GM21423 (cell line): ENCODE data around the gene SCNN1B.

Experiments
- ATAC-seq: cut with Tn5 transposase; IDR thresholded peaks from one replicate; pipeline ENCODE4 v1.9.1; 2021; ENCODE audit warnings: mild to moderate bottlenecking, moderate library complexity; ENCODE audit not compliant: unreplicated experiment

The SCNN1B gene

DNA sequence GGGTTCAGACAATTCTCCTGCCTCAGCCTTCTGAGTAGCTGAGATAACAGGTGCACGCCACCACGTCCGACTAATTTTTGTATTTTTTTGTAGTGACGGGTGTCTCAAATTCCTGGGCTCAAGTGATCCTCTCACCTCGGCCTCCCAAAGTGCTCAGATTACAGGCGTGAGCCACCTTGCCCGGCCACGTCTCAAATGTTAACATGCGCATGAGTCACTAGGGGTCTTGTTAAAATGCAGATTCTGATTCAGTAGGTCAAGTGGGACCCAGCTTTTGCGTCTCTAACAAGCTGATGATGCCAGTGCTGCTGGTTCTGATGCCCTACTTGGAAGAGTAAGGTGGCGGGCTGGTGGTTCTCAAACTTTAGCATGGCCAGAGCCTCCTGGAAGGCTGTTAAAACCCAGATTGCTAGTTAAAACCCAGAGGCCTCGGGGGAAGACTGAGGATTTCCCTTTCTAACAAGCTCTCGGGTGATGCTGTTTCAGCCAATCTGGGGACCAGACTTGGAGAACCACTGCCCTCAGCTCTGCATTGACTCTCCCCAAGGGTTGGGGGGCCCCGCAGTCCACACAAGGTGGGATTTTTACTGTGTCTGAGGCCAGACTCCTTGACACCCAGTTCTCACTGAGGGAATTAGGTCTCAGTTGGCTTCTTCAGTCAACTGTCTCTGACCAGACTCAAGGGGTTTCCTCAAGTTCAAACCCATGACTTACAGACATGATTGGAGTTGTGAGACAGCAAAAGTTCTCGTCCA, 17.9 kb downstream of the SCNN1B start:
- ATAC-seq: no peak

DNA sequence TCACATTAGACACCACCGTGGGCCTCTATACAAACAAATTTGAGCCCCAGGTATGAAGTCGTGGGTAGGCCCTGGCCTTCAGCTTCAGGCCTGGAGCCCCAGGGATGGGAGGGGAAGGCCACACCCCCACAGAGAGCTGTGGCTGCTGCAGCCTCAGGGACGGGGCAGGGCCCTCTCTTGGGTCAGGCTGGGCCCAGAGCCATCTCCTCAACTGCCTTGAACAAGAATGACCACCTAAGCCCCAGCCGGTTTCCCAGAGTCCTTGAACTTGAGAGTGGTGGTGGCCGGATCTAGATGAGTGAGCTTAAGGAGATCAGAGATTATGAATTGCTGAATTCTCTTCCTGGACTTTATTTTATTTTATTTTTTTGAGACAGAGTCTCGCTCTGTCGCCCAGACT, 18.6 kb downstream of the SCNN1B start:
- ATAC-seq: no peak

DNA sequence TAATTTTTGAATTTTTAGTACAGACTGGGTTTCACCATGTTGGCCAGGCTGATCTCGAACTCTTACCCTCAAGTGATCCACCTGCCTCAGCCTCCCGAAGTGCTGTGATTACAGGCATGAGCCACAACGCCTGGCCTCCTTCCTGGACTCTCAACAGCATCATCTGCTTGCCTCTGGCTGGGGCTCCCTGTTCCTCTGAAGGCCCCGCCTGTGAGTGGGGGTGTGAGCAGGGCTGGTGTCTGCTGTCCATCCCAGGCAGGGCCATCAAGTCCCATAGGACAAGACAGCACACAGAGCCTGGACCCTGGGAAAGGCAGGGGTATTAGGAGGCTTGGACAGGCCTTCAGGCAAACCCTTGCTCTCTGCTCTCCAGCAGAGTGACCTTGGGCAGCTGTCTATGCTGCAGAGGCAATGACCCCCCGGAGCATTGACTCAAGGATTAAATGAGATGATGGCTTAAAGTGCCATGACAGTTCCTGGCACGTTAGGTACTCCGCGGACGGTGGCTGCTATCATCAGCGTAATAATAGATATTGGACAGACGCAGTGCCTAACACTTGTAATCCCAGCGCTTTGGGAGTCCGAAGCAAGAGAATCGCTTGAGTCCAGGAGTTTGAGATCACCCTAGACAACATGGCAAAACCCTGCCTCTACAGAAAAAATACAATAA, 19.2 kb downstream of the SCNN1B start:
- no peak for ATAC-seq

DNA sequence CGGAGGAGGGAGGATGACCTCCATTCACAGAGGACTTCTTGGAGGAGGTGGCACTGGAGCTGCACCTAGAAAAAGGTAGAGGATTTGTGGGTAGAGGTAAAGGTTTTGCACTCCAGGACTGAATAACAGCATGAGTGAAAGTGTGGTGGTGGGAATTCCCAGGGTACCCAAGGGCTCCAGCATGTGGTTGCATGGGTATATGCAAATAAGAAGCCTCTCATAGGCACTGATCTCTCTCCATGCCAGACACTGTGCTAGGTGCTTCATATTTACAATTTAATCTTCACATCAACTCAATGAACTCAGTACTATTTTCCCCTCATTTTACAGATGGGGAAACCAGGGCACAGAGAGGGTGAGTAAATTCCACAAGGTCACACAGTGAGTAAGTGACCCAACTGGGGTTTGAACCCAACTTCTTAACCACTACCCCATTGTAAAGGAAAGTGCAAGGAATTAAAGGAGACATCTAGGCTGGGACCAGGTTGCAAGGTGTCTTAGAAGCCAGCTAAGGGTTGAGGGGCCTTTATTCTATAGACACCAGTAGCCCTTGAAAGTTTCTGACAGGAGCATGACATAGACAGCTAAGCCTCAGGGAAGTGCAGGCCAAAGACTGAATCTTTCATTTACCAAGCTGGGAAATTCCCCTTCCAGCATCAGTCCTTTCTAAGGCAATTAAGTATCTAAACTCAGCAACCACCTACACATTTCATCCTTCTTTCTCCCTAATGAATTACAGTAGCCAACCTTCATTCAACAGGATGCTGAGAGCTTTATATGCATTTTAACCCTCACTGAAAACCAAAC, 21.3 kb downstream of the SCNN1B start:
- no peak for ATAC-seq

DNA sequence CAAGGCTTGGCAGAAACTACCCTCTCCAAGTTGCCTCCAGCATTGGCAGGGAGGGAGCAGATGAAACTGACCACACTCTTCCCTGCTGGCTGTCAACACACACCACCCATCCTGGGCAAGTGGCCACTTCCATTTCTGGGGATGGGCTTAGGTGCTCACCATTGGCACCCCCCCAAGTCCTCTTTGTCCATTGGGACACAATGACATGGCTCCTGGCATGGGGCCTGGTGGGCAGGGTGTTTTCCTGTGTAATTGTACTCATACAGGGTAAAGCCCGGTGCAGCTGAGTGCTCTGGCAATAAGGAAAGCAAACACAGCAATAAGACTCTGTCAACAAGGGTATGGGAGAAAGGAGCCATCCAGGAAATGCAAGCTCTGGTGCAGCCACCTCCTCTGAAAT, 22.6 kb downstream of the SCNN1B start:
- ATAC-seq: no peak

DNA sequence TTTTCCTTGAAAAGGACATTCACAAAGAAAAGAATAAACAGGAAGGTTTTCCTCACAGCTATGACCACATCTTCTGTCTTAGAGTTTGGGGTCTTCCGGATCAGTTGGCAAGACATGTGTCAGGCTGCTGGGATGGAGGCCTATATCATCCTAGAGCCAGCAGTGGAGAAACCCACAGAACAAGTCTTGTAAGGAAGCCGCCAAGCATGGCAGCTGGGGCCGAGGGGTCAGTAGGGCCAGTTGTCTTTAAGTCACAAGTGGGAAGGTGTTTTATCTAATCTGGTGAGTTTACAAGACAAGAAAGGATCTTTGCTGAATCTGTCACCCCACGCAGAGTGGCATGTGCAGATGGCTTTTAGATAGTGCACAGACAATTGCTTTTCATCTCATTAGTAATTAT, 25.7 kb downstream of the SCNN1B start:
- ATAC-seq: no peak

DNA sequence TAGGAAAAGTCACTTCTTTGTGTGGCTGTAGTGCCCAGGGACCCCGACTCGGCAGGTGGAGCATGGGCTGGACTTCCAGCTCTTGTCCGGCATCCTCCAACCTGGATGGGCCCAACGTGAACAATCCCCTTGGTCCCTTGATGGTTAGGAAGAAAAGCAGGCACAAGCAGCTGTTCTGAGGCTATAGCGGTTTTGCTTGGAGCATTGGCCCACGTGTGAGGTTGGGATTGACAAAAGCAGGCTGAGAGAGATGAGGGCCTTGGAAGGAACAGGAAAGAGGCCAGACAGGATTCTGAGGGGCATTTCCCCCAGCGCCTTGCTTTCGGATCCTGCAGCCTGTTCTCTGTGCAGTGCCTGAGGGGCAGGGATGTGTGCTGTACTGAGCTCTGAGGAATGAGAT, 28.1 kb downstream of the SCNN1B start:
- ATAC-seq: no peak

DNA sequence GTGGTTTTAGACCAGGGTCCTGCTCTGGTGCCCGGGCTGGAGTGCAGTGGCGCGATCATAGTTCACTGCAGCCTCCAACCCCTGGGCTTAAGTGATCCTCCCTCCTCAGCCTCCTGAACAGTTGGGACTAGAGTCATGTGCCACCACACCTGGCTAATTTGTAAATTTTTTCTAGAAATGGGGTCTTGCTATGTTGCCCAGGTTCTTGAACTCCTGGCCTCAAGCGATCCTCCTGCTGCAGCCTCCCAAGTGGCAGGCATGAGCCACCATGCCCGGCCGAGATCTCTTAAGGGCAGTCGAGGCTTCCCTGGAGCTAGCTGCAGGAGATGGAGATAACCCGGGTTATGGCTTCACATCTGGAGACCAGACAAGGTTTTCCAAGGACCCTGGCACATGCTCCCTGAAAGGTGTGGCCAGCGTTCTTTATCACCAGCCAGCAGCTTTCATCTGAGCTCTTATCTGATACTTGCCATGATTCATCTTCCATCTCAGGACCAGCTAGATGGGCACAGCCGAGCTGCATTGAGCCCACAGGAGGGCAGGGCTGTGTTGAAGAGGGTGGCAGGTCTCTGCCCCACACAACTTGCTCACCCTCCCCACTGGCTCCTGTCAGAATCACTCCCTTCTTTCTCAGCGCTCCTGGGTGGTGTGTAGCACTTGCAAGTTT, 28.6 kb downstream of the SCNN1B start:
- ATAC-seq: no peak

DNA sequence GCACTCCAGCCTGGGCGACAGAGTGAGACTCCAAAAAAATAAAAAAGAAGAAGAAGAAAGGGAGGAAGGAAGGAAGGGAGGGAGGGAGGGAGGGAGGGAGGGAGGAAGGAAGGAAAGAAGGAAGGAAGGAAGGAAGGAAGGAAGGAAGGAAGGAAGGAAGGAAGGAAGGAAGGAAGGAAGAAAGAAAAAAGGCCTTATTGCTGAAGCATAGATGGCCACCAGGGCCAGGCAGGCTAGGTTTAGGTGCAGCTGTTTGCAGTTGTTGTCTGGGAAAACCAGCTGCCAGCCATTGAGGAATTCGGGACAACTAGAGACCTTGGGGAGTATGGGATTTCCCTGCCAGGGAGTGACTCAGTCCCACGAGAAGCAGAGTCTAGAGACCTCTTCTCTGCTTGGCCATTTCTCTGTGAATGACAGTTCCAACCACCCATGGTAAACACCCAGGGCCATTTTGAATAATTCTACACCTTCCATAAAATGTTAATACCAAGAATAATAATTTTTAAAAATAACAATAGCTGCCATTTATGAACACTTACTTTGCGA, 31.0 kb downstream of the SCNN1B start:
- no peak for ATAC-seq

DNA sequence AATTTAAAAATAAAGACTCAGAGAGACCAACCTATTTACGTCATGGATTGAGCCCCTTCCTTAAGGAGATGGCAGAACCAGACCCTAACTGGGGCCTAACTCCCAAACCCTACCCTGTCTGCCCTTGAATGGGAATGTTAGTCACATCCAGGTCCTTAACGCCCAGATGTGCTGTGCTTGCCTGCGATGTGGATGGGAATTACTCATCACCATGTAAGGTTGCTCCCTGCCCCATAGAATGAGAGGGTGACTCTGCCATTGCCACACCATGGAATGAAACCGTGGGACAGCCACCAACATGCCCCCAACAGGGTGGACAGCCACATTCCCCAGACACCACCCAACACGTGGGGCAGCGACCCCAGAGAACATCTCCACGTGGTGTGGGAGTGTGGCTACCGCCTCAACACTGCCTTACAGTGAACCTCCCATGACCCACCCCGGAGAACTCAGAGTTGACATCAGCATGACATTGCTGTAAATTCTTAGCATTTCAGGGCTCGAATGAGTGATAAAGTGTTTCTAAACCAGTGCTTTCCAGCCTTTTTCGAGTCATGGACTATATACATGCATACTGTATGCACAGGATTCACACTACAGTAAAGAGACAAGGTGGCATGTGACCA, 31.8 kb downstream of the SCNN1B start:
- ATAC-seq: no peak

DNA sequence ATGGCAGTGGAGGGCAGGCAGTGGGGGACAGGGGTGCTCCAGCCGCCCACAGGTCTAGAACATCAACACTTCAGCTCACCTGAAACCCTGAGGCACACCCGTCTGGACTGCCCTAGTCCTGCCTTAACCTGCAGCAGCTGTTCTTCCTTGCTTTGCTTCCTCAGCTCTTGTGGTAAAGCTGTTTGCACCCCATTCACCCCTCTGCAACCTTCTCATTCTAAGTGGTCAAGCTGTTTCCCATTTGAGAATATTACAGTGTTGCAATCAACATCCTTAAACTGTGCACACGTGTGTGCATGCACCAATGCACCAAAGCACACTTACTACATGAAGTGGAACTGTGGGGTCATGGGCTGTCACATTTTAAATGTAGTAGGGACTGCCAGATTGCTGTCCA, 32.4 kb downstream of the SCNN1B start:
- no peak for ATAC-seq

DNA sequence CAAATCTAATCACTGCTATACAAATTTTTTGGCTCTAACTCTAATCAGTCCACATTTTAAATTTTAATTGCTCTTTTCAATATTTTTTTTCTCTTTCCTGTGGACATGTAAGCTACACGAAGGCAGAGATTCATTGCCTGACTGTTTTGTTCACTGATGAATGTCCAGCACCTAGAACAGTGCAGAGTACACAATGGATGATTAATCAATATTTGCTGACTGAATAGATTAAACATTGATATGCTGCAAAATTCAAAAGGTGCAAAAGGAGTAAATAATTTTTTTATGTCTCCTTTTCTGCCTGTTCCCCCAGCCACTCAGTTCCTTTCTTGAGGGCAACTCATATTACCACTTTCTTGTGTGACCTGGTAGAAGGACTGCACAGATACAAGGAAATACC, 32.8 kb downstream of the SCNN1B start:
- no peak for ATAC-seq

DNA sequence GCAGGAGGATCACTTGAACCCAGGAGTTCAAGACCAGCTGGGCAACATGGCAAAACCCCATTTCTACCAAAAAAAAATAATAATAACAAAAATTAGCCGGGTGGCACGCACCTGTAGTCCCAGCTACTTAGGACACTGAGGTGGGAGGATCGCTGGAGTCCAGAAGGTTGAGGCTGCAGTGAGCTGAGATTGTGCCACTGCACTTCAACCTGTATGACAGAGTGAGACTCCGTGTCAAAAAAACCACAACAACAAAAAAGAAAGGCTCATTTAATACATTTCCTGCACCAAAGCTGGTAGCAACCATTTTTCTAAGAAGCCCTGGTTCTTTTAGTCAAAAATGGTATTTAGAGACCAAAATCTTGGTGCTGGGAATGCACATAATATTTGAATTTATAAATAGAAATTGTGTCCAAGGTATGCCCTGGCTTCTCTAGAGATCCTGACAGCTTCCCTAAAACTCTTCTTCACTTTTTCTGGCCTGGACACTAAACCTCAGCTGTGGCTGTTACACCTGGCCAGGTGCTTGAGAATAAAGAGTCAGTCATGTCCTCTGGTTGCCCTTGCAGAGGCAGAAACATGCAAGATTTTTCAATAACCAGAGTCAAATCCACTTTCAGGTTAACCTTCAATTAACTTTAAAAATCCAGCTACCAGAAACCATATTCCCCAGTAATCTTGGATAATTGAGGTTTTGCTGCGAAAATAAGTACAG, 35.9 kb downstream of the SCNN1B start:
- ATAC-seq: no peak

DNA sequence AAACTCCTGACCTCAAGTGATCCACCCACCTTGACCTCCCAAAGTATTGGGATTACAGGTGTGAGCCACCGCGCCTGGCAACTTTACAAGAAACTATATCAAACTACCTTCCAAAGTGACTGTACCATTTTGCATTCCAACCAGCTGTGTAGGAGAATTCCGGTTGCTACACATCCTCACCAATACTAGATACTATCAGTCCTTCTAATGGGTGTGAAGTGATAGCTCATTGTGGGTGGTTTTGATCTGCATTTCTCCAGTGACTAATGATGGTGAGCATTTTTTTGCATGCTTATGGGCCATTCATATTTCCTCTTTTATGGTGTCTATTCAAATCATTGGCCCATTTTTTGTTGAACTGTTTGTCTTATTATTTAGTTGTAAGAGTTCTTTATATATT, 37.7 kb downstream of the SCNN1B start:
- no peak for ATAC-seq

DNA sequence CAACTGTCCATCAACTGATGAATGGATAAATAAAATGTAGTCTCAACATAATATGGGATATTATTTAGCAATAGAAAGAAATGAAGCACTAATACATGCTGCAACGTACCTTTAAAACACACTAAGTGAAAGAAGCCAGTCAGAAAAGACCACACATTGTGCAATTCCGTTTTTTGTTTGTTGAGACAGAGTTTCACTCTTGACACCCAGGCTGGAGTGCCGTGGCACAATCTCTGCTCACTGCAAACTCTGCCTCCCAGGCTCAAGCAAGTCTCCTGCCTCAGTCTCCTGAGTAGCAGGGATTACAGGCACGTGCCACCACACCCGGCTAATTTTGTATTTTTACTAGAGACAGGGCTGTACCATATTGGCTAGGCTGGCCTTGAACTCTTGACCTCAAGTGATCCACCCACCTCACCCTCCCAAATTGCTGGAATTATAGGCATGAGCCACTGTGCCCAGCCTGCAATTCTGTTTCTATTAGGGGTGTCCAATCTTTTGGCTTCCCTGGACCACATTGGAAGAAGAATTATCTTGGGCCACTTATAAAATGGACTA, 40.1 kb downstream of the SCNN1B start:
- ATAC-seq: no peak

DNA sequence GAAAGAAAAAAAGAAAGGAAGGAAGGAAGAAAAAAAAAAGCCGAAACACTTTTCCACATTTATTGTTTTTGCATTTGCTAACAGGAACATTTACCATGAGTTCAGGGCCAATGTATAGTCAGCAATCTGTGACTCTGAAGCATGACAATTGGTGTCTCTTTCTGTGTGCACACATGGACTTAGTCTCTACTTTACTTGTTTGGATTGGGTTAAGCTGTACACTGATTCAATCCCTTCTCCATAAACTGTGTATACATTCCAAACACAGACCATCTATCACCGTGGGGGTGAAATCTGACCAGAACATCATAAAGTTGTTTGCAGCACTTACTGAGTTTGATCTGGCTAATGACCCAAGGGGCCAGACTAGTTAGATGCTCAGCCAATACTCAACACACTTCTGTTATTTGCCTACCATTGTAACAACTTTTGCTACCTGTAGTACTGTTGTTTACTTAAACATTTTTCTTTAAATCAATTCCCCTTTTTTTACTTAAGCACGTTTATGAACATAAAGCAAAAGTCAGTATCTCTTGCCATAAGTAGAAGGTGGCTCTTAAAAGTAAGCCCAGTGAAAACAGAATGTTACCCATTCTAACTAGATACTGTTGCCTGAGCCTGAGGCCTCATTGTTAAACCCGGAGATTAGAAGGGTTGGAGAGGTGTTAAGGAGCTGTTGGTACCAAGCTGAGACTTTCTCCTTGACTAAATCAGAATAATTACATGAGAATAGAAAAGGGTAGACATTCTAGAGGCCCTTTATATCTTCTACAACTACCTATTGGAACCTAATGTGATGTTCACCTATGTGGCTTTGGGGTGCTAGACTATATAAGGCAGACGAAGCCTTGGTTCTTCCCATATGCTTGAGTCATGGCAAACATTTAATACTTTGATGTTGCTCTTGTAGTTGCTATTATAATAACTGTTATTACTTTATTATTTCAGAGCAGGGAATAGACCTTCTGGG, 41.8 kb downstream of the SCNN1B start:
- ATAC-seq: no peak

DNA sequence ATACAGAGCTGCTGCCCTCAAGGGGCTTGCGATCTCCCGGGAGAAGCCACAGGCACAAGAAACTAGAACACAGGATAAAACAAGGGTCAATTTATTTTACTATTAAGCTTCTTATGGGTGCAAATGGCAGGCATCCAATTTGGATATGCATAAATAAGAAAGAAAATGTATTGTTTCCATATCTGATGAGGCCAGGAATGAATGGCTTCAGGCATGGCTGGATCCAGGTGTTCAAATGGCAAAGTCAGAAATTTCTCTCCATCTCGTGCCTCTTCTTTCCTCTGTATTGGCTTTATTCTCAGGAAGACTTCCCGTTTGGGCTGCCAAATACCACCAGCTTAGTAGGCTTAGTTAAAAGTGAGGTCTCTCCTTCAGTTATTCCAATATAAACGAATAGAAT, 43.1 kb downstream of the SCNN1B start:
- ATAC-seq: no peak
